HG03097 (cell line): ENCODE results near the gene PTGES2.

Source experiments
- ATAC-seq: cut with Tn5 transposase; IDR thresholded peaks from one replicate; pipeline ENCODE4 v1.9.1; 2021; ENCODE audit not compliant: unreplicated experiment, low FRiP score

PTGES2 gene

GRCh38 chr9:128106181-128106939 lies 21.2 kb downstream of the PTGES2 start:
- no peak for ATAC-seq

GRCh38 chr9:128105538-128106175 lies 21.9 kb downstream of the PTGES2 start:
- no peak for ATAC-seq

GRCh38 chr9:128104171-128104618 lies 23.3 kb downstream of the PTGES2 start:
- no peak for ATAC-seq

GRCh38 chr9:128103589-128103962 lies 24.0 kb downstream of the PTGES2 start:
- no peak for ATAC-seq

- ATAC-seq = no peak
Observed at GRCh38 chr9:128102861-128103588, 24.5 kb downstream of the PTGES2 start.

- ATAC-seq = no peak
Observed at GRCh38 chr9:128102196-128102595, 25.3 kb downstream of the PTGES2 start.

- no peak for ATAC-seq
Observed at GRCh38 chr9:128101690-128102089, 25.8 kb downstream of the PTGES2 start.

GRCh38 chr9:128101231-128101661 lies 26.3 kb downstream of the PTGES2 start:
- no peak for ATAC-seq

- no peak for ATAC-seq
Observed at GRCh38 chr9:128100581-128100980, 26.9 kb downstream of the PTGES2 start.

- ATAC-seq = no peak
Observed at GRCh38 chr9:128099932-128100491, 27.5 kb downstream of the PTGES2 start.

GRCh38 chr9:128099231-128099931 lies 28.1 kb downstream of the PTGES2 start:
- ATAC-seq = no peak

GRCh38 chr9:128098297-128099230 lies 29.0 kb downstream of the PTGES2 start:
- no peak for ATAC-seq

GRCh38 chr9:128097543-128098296 lies 29.8 kb downstream of the PTGES2 start:
- no peak for ATAC-seq

GRCh38 chr9:128096616-128097536 lies 30.7 kb downstream of the PTGES2 start:
- ATAC-seq = no peak

GRCh38 chr9:128094950-128095544 lies 32.5 kb downstream of the PTGES2 start:
- ATAC-seq = no peak

- ATAC-seq = peak; percentile 77
Observed at GRCh38 chr9:128094166-128094949, 33.2 kb downstream of the PTGES2 start.

- ATAC-seq = no peak
Observed at GRCh38 chr9:128093011-128093410, 34.5 kb downstream of the PTGES2 start.
